K562 (cell line): ENCODE results near the gene RILP. TPM values are rescaled to one million over a fixed set of nuclear protein-coding genes. Genes with fewer than 3 reads are reported as not detected.

Experiments used
- ADNP ChIP-seq: fragments of 200-800 bp; sonication (Bioruptor generic); IDR thresholded peaks from 2 replicates; pipeline ENCODE4 v1.6.1; 2016; ENCODE audit warnings: missing genetic modification characterization, missing compliant biosample characterization
- FOSL1 ChIP-seq: fragments of 200-800 bp; sonication (Bioruptor generic); conservative IDR thresholded peaks from 2 replicates; pipeline ENCODE4 v1.6.1; 2016; ENCODE audit warnings: missing genetic modification characterization, missing compliant biosample characterization
- FOXK1 ChIP-seq: sonication (generic); formaldehyde crosslinking; IDR thresholded peaks from 2 replicates; pipeline ENCODE4 v1.8.0; 2022; ENCODE audit warnings: missing genetic modification reagents, mild to moderate bottlenecking, borderline replicate concordance
- KLF16 ChIP-seq: IDR thresholded peaks from 2 replicates; pipeline ENCODE4 v1.6.1; 2016; ENCODE audit warnings: antibody characterized with exemption
- NONO ChIP-seq, 2 experiments: fragments of 200-400 bp in 1 of 2; fragments of 450-650 bp in 1 of 2; formaldehyde crosslinking in 1 of 2; IDR thresholded peaks; 2 replicates each; pipeline ENCODE4 v1.6.1; 2017; ENCODE audit warnings: low read depth in 2 of 2, mild to moderate bottlenecking in 2 of 2, moderate library complexity in 2 of 2, low read length in 1 of 2
- POLR2A ChIP-seq: fragments of 450-650 bp; conservative IDR thresholded peaks from 2 replicates; pipeline ENCODE4 v1.6.1; 2016
- SUPT5H ChIP-seq: fragments of 450-650 bp; IDR thresholded peaks from 2 replicates; pipeline ENCODE4 v1.6.1; 2016
- ZNF75A ChIP-seq: fragments of 450-650 bp; formaldehyde crosslinking; IDR thresholded peaks from 2 replicates; pipeline ENCODE4 v1.4.0; 2020; ENCODE audit warnings: mild to moderate bottlenecking
- polyA plus RNA-seq, 8 experiments: library from polyadenylated mRNA; depleted of rRNA in 4 of 8; stranded (reverse) in 5 of 8; unstranded in 3 of 8; fragments of >200 nt; fragmentation: Nextera tagmentation in 2 of 8; fragmentation: Illumina TruSeq in 1 of 8; extraction: Ambion mirVana in 2 of 8; extraction: Trizol in 1 of 8; gene quantifications; 2 replicates each; pipeline versions ENCODE4 v1.2.1 to v1.2.3, GENCODE V29; 2011 to 2014; ENCODE audit warnings: inconsistent platforms in 1 of 8, missing spikeins in 1 of 8
- total RNA-seq, 7 experiments: library from RNA; depleted of rRNA in 6 of 7; stranded (reverse); fragments of >200 nt in 6 of 7; fragmentation: Illumina TruSeq in 2 of 7; extraction: Trizol in 2 of 7; gene quantifications; 2 replicates each; pipeline versions ENCODE4 v1.2.1 to v1.2.3, GENCODE V29; 2011 to 2021; ENCODE audit warnings: low replicate concordance in 1 of 7
- TF ChIP-seq, protein P1 (sequence below): sonication (generic); formaldehyde crosslinking; IDR thresholded peaks from 2 replicates; pipeline ENCODE4 v1.8.0; 2022; ENCODE audit warnings: mild to moderate bottlenecking, missing genetic modification reagents
- TF ChIP-seq, protein P2 (sequence below): conservative IDR thresholded peaks from 2 replicates; pipeline ENCODE4 v1.6.1; 2011; ENCODE audit warnings: low read depth, mild to moderate bottlenecking, low read length; ENCODE audit not compliant: control insufficient read depth

RILP gene
- total and polyA plus RNA-seq, 9 of the 15 experiments (the other 6 are each of a cell fraction or from before 2014, with no cell fraction given) = 0.75 to 54.9 (median 27.8) TPM

DNA sequence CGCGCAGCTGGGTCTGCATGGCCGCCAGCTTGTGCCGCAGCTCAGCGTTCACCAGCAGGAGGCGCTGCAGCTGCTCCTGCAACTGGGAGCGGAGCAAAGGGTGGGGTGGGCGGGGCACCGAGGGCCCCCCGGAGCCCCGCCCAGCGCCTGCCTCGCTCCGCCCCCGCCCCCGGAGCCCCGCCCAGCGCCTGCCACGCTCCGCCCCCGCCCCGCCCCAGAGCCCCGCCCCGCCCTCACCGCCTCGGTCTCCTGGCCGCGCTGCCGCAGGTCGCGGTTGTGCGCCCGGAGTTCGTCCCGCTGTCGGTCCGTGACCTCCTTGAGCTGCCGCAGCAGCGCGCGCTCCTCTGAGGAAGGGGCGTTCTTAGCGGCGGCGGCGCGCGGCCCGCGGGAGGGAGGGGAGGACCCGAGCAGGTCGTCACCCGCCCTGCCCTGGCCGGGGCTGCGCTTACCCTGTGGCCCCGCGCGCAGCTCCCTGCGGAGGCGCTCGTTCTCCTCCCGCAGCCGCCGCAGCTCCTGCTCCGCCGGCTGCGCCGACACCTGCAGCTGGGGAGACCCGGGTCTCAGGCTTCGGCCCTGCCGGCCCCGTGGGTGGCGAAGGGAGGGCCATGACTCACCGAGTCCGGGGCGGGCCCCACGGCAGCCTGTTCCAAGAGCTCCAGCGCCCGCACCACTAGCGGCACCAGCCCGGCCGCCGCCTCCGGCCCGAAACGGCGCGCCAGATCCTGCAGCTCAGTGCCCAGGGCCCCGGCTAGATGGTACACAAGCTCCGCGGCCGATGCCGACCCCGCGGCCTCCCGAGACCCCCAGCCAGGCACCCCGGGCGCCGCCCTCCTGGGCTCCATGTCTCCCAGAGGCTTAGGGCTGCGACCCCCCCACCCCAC is 463 bp downstream of the RILP start (continued):
- peak; percentile 88 for TF ChIP-seq FOSL1 (tag)
- TF ChIP-seq KLF16 = peak; percentile 37; the same call in 1 of the 2 replicates
- peak; percentile 76 for TF ChIP-seq SUPT5H
- no peak for TF ChIP-seq ZNF75A (CRISPR knock-in tag)
- TF ChIP-seq, protein P1, sequence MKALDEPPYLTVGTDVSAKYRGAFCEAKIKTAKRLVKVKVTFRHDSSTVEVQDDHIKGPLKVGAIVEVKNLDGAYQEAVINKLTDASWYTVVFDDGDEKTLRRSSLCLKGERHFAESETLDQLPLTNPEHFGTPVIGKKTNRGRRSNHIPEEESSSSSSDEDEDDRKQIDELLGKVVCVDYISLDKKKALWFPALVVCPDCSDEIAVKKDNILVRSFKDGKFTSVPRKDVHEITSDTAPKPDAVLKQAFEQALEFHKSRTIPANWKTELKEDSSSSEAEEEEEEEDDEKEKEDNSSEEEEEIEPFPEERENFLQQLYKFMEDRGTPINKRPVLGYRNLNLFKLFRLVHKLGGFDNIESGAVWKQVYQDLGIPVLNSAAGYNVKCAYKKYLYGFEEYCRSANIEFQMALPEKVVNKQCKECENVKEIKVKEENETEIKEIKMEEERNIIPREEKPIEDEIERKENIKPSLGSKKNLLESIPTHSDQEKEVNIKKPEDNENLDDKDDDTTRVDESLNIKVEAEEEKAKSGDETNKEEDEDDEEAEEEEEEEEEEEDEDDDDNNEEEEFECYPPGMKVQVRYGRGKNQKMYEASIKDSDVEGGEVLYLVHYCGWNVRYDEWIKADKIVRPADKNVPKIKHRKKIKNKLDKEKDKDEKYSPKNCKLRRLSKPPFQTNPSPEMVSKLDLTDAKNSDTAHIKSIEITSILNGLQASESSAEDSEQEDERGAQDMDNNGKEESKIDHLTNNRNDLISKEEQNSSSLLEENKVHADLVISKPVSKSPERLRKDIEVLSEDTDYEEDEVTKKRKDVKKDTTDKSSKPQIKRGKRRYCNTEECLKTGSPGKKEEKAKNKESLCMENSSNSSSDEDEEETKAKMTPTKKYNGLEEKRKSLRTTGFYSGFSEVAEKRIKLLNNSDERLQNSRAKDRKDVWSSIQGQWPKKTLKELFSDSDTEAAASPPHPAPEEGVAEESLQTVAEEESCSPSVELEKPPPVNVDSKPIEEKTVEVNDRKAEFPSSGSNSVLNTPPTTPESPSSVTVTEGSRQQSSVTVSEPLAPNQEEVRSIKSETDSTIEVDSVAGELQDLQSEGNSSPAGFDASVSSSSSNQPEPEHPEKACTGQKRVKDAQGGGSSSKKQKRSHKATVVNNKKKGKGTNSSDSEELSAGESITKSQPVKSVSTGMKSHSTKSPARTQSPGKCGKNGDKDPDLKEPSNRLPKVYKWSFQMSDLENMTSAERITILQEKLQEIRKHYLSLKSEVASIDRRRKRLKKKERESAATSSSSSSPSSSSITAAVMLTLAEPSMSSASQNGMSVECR (CRISPR knock-in tag) = peak; percentile 57; the same call in 1 of the 2 replicates
- TF ChIP-seq, protein P2, sequence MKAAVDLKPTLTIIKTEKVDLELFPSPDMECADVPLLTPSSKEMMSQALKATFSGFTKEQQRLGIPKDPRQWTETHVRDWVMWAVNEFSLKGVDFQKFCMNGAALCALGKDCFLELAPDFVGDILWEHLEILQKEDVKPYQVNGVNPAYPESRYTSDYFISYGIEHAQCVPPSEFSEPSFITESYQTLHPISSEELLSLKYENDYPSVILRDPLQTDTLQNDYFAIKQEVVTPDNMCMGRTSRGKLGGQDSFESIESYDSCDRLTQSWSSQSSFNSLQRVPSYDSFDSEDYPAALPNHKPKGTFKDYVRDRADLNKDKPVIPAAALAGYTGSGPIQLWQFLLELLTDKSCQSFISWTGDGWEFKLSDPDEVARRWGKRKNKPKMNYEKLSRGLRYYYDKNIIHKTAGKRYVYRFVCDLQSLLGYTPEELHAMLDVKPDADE = no peak
- peak; percentile 85 for TF ChIP-seq POLR2A
- TF ChIP-seq FOXK1 (CRISPR knock-in tag) = no peak
- no peak for TF ChIP-seq ADNP (tag)
- TF ChIP-seq NONO (IDR thresholded peaks at IDR 0.05; ENCODE audit: low read depth in 2 of 2, low read length in 1 of 2) = peak; percentile 17 to 90; a peak in 3 of 4 replicates
